Nucleus accumbens (tissue), 56 donors: ENCODE measurements around the gene MACROD2.
A peak's percentile ranks its signal among the peaks of the same experiment; 100 is the strongest.

Experiments
- DNase-seq, 56 donors: peaks; one replicate each; lab custom pipeline; 2025; lab: John Stamatoyannopoulos, UW

MACROD2 gene

DNA sequence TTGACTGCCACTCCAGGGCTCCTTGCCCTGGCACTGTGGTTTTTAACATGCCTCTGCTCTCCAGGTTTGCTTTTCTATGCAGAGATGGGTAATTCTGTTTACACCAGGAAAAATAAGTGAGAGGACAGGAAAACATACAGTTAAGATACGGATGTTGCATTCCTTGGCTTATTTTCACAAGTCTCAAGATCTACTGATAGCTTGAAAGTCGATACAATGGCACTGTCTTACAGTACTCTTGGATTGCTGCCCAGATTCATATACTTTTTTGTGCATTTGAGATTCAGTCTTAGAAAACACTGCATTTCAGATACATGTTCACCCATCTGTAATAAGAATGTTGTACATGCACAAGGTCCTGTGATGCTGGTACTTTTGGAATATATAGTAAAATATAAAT, 501.7 kb downstream of the MACROD2 start:
- no peak for DNase-seq

DNA sequence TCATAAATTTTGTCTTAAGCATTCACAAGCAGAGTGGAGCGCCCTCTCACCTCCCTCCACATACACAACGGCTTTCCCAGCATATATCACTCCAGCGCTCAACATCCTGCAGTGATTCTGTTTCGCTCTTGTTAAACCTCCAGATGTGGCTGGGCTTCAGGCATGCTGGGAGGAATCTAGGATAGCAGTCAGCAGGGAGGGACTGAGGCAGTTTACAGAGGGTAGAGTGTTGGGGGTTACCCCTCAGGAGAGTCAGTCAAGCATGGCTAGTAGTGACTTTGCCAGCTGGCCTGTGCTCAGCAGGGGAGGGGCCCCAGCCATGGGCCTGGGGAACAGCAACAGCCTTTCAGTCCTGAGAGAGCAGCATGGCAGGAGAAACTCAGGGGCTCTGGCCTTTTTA, 503.5 kb downstream of the MACROD2 start:
- DNase-seq, result peak in 5 of 56 donors; percentile 0 to 6 (median 1)

DNA sequence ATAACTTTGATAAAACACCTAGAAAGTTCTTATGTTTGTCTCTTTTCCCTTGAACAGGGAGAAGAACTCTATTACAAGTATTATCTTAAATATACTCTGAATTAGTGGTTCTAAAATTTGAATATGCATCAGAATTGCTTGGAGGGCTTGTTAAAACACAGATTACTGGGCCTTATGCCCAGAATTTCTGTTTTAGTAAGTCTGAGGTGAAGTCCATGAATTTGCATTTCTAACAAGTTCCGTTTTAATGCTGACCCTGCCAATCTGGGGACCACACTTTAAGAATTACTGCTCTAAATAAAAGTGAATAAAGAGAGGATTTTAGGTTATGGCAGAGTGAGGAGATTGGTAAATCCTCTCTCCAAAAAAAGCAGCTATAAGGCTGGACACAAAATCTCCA, 510.2 kb downstream of the MACROD2 start:
- no peak for DNase-seq

DNA sequence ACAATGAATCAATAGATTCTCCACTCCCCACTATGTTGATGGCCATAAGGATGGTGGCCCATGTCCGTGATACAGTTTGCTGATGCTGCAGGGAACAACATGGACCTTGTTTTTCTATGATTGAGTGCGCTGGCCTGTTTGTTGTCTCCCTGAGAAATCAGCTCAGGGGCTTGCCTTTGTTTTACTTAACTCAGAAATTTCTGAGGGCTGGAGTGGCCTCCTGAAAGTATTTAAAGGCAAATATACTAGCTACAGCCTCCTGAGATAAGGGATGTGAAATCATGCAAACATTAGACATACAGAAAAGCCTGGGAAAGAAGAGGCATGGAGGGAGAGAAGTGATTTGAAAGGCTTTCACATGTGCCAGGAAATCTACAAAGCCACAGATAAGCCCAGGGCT, 512.4 kb downstream of the MACROD2 start:
- DNase-seq, result no peak

DNA sequence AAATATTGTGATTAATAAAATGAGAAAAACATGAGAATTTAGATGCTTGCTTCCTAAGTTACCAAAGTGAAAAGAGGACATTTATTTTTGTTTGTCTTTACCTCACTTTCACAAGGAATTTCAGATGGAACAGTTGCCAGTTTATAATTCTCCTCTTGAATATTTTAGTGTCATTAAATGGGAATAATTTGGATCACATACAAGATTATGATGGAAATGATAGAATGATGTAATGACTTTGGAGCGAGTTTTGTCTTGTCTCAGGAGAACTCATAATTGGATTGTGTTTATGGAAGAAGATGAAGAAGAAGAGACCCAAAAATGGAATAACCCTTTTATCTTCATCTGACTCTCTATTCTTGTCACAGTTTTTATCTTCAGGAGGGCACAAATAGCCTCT, 515.0 kb downstream of the MACROD2 start:
- DNase-seq, result no peak

DNA sequence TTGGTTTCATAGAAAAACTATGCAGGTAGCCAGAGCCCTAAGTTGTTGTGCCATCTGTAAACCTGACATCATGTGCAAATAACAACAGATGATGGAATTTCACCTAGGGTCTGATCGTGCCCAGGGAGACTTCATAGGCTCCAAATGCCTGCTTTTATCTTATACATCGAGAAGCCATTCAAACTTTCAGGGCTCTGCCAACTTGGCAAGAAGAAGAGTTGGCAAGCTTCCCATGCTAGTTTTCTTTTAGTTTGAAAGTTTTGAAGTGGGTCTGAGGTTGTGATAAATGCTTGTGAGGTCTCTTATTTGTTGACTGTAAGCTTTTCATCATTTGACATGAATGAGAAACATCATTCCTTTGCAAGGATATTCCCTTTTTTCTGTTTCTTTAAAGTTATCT, 517.5 kb downstream of the MACROD2 start:
- DNase-seq, result no peak

DNA sequence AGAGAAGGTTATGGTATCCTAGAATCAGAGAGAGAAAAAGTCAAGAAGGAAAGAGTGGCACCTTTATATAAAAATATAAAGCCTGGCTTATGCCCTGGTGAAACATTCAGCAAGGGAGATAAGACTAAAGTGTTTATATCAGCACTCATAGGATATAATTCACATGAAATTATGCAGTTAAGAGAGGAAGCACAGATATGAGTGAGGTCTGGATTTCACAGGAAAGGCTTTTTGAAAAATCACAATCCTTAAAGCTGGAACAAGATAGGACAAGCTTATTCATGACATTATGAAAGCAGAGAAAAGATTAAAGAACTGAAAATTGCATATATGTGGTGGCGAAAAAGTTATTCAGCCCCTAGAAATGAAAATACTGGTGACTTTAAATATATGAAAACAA, 523.3 kb downstream of the MACROD2 start:
- no peak for DNase-seq

DNA sequence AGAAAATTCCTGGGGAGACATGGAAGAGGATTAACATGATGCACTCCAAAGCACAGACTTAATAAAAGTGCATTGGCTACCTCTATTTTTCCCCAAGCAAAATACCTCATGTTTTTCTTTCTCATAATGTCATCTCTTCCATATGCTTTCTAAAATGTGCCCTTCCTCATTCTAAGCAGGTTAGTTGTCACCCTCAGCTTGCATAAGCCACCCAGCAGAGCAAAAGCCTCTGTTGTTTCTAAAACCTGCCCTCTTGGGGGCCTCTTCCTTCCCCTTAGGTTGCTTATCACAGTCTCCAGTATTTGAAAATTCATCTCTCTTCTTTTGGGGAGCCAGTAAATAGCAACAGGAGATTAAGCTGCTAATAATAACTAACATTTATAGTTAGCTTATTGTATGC, 525.7 kb downstream of the MACROD2 start:
- DNase-seq, result no peak

DNA sequence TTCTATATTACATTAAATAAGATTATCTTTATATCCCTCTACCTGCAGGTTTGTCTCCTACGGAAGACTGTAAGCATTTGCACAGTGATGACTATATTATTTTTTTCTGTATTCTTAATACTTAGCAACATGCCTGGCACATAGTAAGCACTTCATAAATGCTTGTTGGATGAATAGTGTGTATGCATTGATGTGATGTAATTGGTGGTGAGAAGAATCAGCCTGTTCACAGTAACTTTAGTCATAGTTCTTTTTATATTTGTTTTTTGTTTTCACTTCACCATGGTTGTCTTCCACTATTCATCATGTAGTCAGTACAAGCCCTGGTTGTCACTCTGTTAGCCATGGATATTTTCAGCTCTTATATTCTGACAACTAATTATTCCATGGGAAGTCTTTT, 526.1 kb downstream of the MACROD2 start:
- no peak for DNase-seq

DNA sequence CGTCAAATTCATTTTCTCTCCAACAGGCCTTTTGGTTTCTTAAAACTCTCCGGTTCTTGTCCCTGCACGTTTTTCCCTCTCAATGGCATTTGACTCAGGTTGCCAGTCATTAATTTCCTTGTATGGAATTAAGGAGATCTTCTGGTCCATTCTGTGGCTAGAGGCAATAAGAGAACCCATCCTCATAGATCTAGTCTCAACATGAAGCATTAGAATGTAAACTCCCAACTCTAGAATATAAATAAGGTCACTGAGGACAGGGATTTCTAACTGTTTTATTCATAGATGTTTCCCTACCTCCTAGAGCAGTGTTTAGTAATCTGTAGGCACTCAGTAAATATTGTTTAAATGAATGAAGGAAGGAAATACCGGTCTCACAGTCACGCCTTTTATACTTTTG, 527.3 kb downstream of the MACROD2 start:
- no peak for DNase-seq

DNA sequence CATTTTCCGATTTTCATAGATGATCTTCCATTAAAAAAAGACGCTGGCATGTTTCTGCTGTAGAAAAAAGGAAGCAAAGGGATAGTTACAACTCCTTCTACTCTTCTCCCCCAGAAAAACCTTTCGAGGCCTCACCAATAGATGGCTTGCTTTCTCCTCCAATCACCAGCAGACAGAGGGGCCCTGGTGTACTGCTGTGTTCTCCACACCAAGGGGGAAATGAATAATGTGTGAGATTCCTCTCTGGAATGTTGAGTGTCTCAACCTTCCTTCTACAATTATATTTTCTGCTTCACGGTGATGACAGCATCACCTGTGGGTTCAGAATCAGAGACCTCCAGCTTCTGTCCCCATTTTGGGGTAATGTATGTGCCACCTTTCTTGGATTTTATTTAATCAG, 527.8 kb downstream of the MACROD2 start:
- no peak for DNase-seq

DNA sequence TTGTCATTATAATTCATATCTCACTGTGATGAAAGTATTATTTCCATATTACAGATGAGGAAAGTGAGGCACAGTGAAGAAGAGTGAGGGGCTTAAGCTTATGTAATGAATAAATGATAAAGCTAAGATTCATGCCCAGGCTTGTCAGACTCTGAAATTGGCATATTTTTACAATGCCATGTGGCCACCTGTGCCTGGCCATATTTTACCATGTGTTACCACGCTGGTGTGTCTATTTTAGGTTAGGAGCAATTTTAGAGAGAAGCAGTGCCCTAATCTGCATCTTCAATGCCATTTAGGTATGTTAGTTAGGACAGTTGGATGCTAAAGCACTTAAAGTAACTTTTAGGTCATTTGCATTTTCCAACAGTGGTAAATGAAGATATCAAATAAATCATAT, 530.1 kb downstream of the MACROD2 start:
- no peak for DNase-seq

DNA sequence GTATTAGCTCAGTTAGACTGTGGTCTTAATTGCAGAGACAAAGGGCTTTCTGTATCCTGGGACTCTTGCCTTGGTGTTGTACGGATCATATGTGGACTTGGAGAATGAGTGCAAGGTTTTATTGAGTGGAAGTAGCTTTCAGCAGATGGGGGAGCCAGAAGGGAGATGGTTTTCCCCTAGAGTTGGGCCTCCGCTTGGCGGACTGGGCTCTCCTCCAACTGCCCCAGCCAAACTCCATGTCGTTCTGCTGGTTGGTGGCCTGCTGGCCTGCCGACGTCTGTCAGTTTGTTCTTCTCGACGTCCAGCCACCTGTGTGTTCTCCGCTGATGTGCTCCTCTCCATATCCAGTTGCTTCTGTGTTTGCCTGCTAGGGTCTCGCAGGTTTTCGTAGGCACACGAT, 531.6 kb downstream of the MACROD2 start:
- DNase-seq, result no peak

DNA sequence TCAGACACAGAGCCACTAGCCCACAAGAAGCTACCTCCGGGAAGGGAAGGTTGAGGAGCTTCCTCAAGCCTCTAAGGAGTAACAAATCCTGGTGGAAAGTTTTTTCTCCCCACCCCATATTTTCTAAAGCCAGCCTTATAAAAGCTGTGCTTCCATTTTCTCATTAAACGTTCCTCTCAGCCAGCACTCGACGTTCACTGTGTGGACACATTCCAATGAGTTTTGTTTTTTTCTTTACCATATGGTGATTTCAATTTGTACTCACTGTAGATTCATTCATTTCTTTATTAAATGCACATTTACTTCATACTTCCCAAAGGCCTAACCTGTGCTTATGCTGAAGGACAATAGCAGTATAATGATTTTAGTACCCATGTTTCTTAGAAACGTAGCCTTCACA, 536.5 kb downstream of the MACROD2 start:
- DNase-seq, result no peak

DNA sequence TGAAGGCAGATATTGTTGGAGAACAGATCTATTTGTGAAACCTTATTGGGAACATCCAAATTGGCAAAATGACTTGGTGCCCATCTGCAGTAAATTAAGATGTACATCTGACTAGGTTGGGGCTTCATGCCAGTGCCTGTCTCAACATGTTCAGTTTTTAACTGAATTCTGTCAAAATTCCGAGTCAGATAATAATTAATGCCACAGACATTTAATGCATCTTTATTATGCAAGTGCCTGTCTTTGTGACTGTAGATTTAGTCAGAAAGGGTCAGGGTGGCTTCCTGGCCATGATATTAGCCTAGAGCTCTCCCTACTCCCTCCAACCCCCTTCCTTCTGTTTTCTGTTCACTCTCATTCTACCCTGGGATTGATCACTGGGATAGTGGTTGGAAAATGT, 541.4 kb downstream of the MACROD2 start:
- DNase-seq, result no peak

DNA sequence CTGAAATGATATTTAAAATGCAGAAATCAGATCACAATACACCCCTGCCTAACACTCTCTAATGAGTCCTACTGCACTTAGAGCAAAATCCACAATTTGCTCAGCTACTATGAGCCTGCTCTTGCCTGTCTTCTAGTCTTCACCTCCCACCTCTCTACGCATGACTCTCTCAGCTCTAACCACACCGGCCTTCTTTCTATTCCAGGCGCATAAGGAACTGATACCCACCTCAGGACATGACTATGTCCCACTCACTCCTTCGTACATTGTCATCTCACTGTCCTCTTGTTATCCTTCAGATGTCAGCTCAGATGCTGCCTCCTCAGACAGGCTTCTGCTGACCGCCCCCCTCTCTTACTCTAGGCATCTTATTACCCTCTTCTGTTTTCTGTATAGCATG, 543.1 kb downstream of the MACROD2 start:
- peak in 1 of 56 donors; percentile 1 for DNase-seq

DNA sequence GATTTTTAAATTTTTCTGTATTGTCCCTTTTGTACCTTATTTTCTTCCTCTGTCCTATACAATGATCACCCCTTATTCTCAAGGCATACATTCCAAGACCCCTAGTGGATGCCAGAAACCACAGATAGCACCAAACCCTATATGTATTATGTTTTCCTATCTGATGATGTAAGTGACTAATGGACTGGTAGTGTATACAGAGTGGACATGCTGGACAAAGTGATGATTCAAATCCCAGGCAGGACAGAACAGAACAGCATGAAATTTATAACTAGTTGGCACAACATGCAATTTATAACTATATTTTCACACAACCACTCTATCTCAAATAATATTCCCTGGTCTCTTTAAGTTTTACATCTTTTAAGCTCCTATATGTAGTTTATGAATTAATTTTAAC, 547.7 kb downstream of the MACROD2 start:
- no peak for DNase-seq

DNA sequence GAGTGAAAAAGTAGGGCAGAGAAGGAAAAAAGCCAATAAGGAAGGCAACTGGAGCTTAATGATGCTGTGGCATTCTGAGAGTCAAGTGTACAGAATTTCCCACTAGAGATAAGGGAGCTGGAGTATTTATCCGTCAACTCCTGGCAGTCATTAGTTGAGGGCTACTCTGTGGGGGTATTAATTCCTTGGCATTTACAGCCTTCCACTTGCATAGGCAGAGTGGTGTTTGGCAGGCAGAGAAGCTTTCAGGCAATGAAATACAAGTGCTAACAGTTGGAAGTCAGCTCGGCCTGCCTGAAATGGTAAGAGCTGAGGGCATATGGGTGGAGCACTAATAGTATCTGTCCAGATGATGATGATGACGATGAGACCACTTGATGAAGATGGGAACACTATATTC, 549.4 kb downstream of the MACROD2 start:
- DNase-seq, result no peak

DNA sequence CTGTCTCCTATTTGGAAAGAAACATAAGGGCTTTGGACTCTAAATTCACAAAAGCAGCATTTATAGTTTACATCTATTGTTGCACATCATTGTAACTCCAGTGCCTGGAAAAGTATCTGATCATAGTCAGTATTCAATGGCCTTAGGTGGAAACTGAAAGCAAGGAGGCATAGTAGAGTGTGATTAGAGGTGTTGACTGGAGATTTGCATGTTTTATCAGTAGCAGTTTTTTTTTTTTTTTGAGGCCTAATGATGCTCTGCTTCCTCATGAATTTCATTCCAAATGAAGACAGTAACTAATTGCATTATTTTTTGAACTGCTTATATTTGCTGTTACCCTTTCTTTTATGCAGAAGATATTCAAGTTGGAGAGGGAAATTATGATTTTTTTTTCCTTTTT, 555.3 kb downstream of the MACROD2 start:
- DNase-seq, result no peak

DNA sequence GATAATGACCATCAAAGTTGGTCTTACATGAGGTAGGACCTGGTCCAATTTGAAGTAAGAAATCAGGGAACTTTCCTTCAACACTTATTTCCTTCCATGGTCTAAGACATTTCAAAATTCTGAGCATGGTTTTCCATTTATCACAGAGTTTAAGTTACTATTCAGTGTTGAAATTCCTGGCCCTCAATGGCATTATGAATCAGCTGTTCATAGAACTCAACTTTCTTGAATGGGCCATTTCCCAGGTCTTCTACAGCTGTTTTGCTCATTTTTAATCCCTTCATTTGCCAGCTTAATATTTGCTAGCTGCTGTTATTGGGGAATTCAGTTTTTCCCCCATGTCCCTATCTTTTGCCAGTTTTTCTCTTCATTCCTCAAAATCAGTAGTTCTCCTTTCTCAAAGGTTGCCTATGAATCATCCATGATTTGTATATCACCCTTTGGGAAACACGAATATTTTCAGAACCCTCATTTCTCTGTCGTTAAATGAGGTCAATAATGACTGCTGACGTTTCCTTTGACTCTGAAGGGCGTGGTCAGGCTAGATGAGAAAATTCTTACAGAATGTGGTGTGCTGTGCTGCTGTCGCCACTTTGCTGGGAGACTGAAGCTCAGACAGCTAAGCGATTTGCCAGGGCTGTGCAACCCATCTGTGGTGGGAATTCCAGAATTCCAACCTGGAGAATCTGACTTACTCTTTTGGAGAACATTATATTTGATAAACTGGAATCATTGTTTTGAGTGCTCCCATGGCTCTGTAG, 558.6 kb downstream of the MACROD2 start:
- no peak for DNase-seq

DNA sequence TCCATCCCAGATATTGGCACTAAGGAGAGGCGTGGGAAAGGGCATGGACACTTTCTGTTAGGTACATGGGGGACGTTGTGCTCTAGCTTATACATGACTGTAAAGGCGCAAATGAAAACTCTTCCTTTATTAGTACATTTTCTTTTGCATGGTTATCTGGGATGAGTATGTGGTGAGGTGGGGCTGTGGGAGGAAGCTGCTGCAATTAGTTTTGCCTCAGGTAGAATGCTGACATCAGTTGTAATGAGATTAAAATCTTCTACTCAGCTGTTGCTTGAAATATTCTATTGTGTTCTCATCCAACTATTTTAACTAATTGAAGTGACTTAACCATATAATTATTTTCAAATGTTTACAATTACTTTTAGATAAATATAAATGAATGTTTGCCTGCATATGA, 560.4 kb downstream of the MACROD2 start:
- DNase-seq, result peak in 1 of 56 donors; percentile 8

DNA sequence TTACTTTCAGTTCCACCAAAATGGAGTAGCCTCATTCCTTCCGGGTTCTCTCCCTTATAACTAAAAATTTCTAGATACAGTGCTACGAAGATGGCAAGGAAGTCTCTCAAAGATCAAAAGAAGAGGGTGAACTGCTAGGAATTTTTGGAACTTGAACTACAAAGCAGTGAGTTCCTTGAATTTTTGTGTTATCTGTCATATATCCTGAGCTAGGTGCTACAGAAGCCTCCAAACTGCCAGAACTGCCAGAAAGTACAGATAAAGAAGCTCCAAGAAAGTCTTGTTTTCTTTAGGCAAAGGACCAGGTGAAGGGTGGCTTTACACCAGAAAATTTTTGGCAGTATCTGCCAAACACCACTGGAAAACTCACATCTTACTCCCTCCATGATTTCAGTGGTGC, 560.9 kb downstream of the MACROD2 start:
- no peak for DNase-seq

DNA sequence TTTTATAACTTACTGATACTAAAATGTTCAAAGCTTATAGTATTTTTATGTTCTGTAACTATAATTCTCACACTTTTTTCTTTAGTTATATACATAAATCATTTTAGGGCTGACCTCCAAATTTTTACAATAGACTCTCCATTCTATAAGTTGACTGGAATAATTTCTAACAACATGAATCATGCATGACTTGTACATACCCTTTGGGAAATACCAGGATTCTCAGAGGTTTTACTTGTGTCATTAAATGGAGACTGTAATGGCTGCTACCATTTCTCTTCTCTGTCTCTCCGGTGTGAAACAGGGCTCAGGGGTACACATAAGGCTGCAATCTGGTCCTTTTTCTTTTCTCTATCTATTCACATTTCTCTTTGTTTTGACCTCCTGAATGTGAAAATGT, 564.3 kb downstream of the MACROD2 start:
- no peak for DNase-seq
